Gastroesophageal sphincter (tissue), 4 donors: ENCODE measurements around the gene FNIP2. TPM values are rescaled to one million over a fixed set of nuclear protein-coding genes. Genes with fewer than 3 reads are reported as not detected.

Experiments used
- ATAC-seq: fragments of 150-250 bp; one replicate; pipeline ENCODE4 v1.9.1; 2016; ENCODE audit warnings: mild to moderate bottlenecking, moderate library complexity
- H3K27ac ChIP-seq, 4 donors: fragments of 200-600 bp; sonication (generic) in 3 of 4; 1 replicate in 3 of 4; 2 replicates in 1 of 4; pipeline ENCODE4 v1.5.1; 2016 to 2019
- H3K27me3 ChIP-seq: fragments of 200-600 bp; sonication (generic); one replicate; pipeline ENCODE4 v1.5.1; 2019
- H3K36me3 ChIP-seq, 2 donors: fragments of 200-600 bp; sonication (generic); one replicate each; pipeline ENCODE4 v1.5.1; 2019; ENCODE audit warnings: control low read depth in 1 of 2
- H3K4me1 ChIP-seq, 3 donors: fragments of 200-600 bp; sonication (generic); 1 replicate in 2 of 3; 2 replicates in 1 of 3; pipeline ENCODE4 v1.5.1; 2016 to 2019; ENCODE audit warnings: control low read depth in 2 of 3
- H3K4me3 ChIP-seq, 2 donors: fragments of 200-600 bp; sonication (generic); one replicate each; pipeline ENCODE4 v1.5.1; 2019; ENCODE audit warnings: mild to moderate bottlenecking in 1 of 2, moderate library complexity in 1 of 2
- H3K9me3 ChIP-seq, 3 donors: fragments of 200-600 bp; sonication (generic); one replicate each; pipeline ENCODE4 v1.5.1; 2017 to 2019; ENCODE audit warnings: control low read depth in 2 of 3
- CTCF ChIP-seq, 4 experiments: fragments of 200-600 bp in 2 of 4; fragments of 450-650 bp in 2 of 4; sonication (generic) in 1 of 4; IDR thresholded peaks; one replicate each; pipeline ENCODE4 v1.5.1; 2017 to 2019; ENCODE audit warnings: antibody characterized with exemption in 4 of 4, mild to moderate bottlenecking in 2 of 4, moderate library complexity in 2 of 4
- EP300 ChIP-seq: sonication (generic); formaldehyde crosslinking; IDR thresholded peaks from one replicate; pipeline ENCODE4 v1.6.1; 2017; ENCODE audit warnings: antibody characterized with exemption, mild to moderate bottlenecking
- POLR2A ChIP-seq, 2 donors: fragments of 450-650 bp; IDR thresholded peaks; one replicate each; pipeline ENCODE4 v1.6.1; 2017; ENCODE audit warnings: antibody characterized with exemption in 2 of 2, mild to moderate bottlenecking in 2 of 2, moderate library complexity in 1 of 2
- POLR2AphosphoS5 ChIP-seq: sonication (generic); formaldehyde crosslinking; IDR thresholded peaks from one replicate; pipeline ENCODE4 v1.6.1; 2017; ENCODE audit warnings: antibody characterized with exemption
- WGBS, 2 donors: methylation state at CpG; one replicate each; pipeline ENCODE4 v1.1.5; 2018; ENCODE audit warnings: low coverage in 1 of 2; 5-methylcytosine and 5-hydroxymethylcytosine counted together
- total RNA-seq, 4 donors: library from RNA; depleted of rRNA; stranded (reverse); fragments of >200 nt; gene quantifications; one replicate each; pipeline ENCODE4 v1.1.0, GENCODE V29; 2016

FNIP2 gene
- total RNA-seq, 4 donors from 2014 or later: 53.0 to 135 (median 70.5) TPM

- Histone ChIP-seq H3K36me3 (no peaks in the 10 kb centered on the region), H3K27me3 (no peaks in the 10 kb centered on the region), H3K9me3 (no peaks in the 10 kb centered on the region), H3K4me1 (peaks cover 14 to 76% (median 32%) of the 10 kb centered on the region in 3 donors), H3K4me3 (no peak overlapping the region), H3K27ac (peak overlapping the region in 2 of 4 donors; percentile 6 to 43)
- TF ChIP-seq POLR2A (IDR thresholded peaks at IDR 0.05) (no peak), EP300 (no peak), CTCF (IDR thresholded peaks at IDR 0.05) (no peak), POLR2AphosphoS5 (no peak)
- no peak for ATAC-seq
- WGBS, 2 donors: 85 to 92% methylated on average over 3 of the region's 3 CpGs
Measured at GRCh38 chr4:158814636-158815330, 46.0 kb downstream of the FNIP2 start.

GRCh38 chr4:158816955-158817354, 48.1 kb downstream of the FNIP2 start:
- ATAC-seq: no peak
- WGBS, 2 donors: 91 to 100% methylated on average over 1 of the region's 1 CpG
- TF ChIP-seq POLR2AphosphoS5: no peak
- TF ChIP-seq EP300: no peak
- TF ChIP-seq CTCF (IDR thresholded peaks at IDR 0.05): no peak
- TF ChIP-seq POLR2A (IDR thresholded peaks at IDR 0.05): no peak
- no peaks in the 10 kb centered on the region for H3K27me3 ChIP-seq
- no peak overlapping the region for H3K27ac ChIP-seq
- H3K4me1 ChIP-seq: peaks cover 12 to 76% (median 20%) of the 10 kb centered on the region in 3 donors
- H3K36me3 ChIP-seq: no peaks in the 10 kb centered on the region
- no peaks in the 10 kb centered on the region for H3K9me3 ChIP-seq
- H3K4me3 ChIP-seq: no peak overlapping the region

GRCh38 chr4:158817562-158818296, 48.9 kb downstream of the FNIP2 start:
- no peak overlapping the region for H3K4me3 ChIP-seq
- peak overlapping the region in 1 of 4 donors; percentile 2 for H3K27ac ChIP-seq
- 76 to 90% methylated on average over 5 to 6 of the region's 10 CpGs for WGBS, 2 donors
- ATAC-seq: peak; percentile 36
- no peaks in the 10 kb centered on the region for H3K9me3 ChIP-seq
- peaks cover 12 to 79% (median 19%) of the 10 kb centered on the region in 3 donors for H3K4me1 ChIP-seq
- no peaks in the 10 kb centered on the region for H3K27me3 ChIP-seq
- no peaks in the 10 kb centered on the region for H3K36me3 ChIP-seq
- TF ChIP-seq POLR2AphosphoS5 (no peak), CTCF (IDR thresholded peaks at IDR 0.05) (no peak), EP300 (no peak)

GRCh38 chr4:158818560-158819140, 49.8 kb downstream of the FNIP2 start:
- ATAC-seq: no peak
- no peak for TF ChIP-seq POLR2AphosphoS5
- no peak for TF ChIP-seq POLR2A (IDR thresholded peaks at IDR 0.05)
- no peak for TF ChIP-seq EP300
- no peak for TF ChIP-seq CTCF (IDR thresholded peaks at IDR 0.05)
- H3K4me3 ChIP-seq: no peak overlapping the region
- no peaks in the 10 kb centered on the region for H3K27me3 ChIP-seq
- peaks cover 12 to 81% (median 22%) of the 10 kb centered on the region in 3 donors for H3K4me1 ChIP-seq
- no peak overlapping the region for H3K27ac ChIP-seq
- no peaks in the 10 kb centered on the region for H3K9me3 ChIP-seq
- WGBS, 2 donors: 93 to 100% methylated on average over 2 of the region's 2 CpGs
- H3K36me3 ChIP-seq: no peaks in the 10 kb centered on the region
